Adipocyte (in vitro differentiated cells): ENCODE results near the gene RIPK1.
"Not testable (repeated sequence)": the region's sequence is repeated elsewhere in the genome, so short reads cannot be mapped to it uniquely, and the experiment has no call there.

ENCODE experiments used
- DNase-seq: peaks from one replicate; pipeline ENCODE4 v3.0.0-alpha.2; 2015; ENCODE audit warnings: low read depth
- H3K27me3 ChIP-seq: replicated peaks from 2 replicates; pipeline ENCODE4 v1.7.0; 2013; ENCODE audit warnings: mild to moderate bottlenecking, low read length, moderate library complexity; ENCODE audit not compliant: control insufficient read depth, insufficient read depth
- H3K36me3 ChIP-seq: 2 replicates; pipeline ENCODE4 v1.7.0; 2013; ENCODE audit warnings: low read length, mild to moderate bottlenecking, moderate library complexity; ENCODE audit not compliant: control insufficient read depth, insufficient read depth, severe bottlenecking
- H3K4me1 ChIP-seq: 2 replicates; pipeline ENCODE4 v1.7.0; 2013; ENCODE audit warnings: mild to moderate bottlenecking, low read length, moderate library complexity; ENCODE audit not compliant: control insufficient read depth, insufficient read depth
- H3K4me3 ChIP-seq: 2 replicates; pipeline ENCODE4 v1.7.0; 2013; ENCODE audit warnings: mild to moderate bottlenecking, low read length, moderate library complexity
- H3K9ac ChIP-seq: 2 replicates; pipeline ENCODE4 v1.7.0; 2013; ENCODE audit warnings: mild to moderate bottlenecking, low read length, moderate library complexity
- H3K9me3 ChIP-seq: 2 replicates; pipeline ENCODE4 v1.7.0; 2013; ENCODE audit warnings: mild to moderate bottlenecking, low read length, moderate library complexity; ENCODE audit not compliant: control insufficient read depth

The RIPK1 gene

GRCh38 chr6:3063733-3064700, 4.3 kb upstream of the RIPK1 start:
- peaks cover 7% of the 10 kb centered on the region for H3K4me1 ChIP-seq
- peak; percentile 96 for DNase-seq
- H3K4me3 ChIP-seq, result peak overlapping the region; percentile 93
- H3K9ac ChIP-seq, result peak overlapping the region; percentile 90
- no peaks in the 10 kb centered on the region for H3K9me3 ChIP-seq
- no peaks in the 10 kb centered on the region for H3K27me3 ChIP-seq
- H3K36me3 ChIP-seq, result no peaks in the 10 kb centered on the region

GRCh38 chr6:3071568-3071967, 3.3 kb downstream of the RIPK1 start:
- H3K4me1 ChIP-seq, result peaks cover 46% of the 10 kb centered on the region
- H3K4me3 ChIP-seq, result no peak overlapping the region
- no peak overlapping the region for H3K9ac ChIP-seq
- H3K36me3 ChIP-seq, result peaks cover 15% of the 10 kb centered on the region
- DNase-seq, result no peak
- H3K9me3 ChIP-seq, result no peaks in the 10 kb centered on the region
- H3K27me3 ChIP-seq, result no peaks in the 10 kb centered on the region

DNA sequence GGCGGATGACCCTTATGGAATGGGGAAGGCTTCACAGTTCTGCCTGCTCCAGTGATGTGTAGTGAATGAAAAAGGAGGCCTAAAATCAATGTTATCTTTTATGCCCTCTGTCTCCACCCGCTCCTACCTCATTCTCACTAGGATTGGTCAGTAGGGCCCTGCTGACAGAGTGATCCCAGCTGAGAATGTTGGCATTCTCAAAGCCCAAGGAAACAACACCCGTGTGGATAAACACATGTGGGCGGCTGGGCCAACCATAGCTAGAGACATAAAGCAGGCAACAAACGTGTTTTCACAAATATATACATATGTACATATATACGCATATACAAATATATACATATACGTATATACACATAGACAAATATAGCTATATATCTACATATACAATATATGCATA, 4.5 kb downstream of the RIPK1 start:
- Histone ChIP-seq H3K9me3 (no peaks in the 10 kb centered on the region), H3K4me3 (no peak overlapping the region), H3K27me3 (no peaks in the 10 kb centered on the region), H3K9ac (no peak overlapping the region), H3K4me1 (peaks cover 43% of the 10 kb centered on the region), H3K36me3 (peaks cover 24% of the 10 kb centered on the region)
- no peak for DNase-seq

GRCh38 chr6:3073382-3073781, 5.1 kb downstream of the RIPK1 start:
- H3K4me3 ChIP-seq, result no peak overlapping the region
- H3K9ac ChIP-seq, result no peak overlapping the region
- no peaks in the 10 kb centered on the region for H3K9me3 ChIP-seq
- peaks cover 43% of the 10 kb centered on the region for H3K4me1 ChIP-seq
- DNase-seq, result no peak
- peaks cover 30% of the 10 kb centered on the region for H3K36me3 ChIP-seq
- no peaks in the 10 kb centered on the region for H3K27me3 ChIP-seq

- Histone ChIP-seq H3K9ac (peak overlapping the region; percentile 35), H3K4me1 (peaks cover 30% of the 10 kb centered on the region), H3K4me3 (no peak overlapping the region), H3K36me3 (peaks cover 54% of the 10 kb centered on the region), H3K9me3 (no peaks in the 10 kb centered on the region), H3K27me3 (no peaks in the 10 kb centered on the region)
- no peak for DNase-seq
Measured at GRCh38 chr6:3075772-3076113, 7.4 kb downstream of the RIPK1 start.

DNA sequence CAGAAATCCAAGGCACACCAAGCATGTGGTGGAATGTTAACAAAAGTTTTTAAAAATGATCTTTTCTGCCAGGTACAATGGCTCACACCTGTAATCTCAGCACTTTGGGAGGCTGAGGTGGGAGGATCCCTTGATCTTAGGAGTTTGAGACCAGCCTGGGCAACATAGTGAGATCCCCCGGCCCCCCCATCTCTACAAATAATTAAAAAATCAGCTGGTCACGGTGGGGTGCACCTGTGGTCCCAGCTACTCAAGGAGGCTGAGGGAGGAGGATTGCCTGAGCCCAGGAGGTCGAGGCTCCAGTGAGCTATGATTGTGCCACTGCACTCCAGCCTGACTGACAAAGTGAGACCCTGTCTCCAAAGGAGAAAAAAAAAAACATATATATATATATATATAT, 8.0 kb downstream of the RIPK1 start:
- no peak for DNase-seq
- H3K27me3 ChIP-seq, result no peaks in the 10 kb centered on the region
- H3K36me3 ChIP-seq, result peaks cover 59% of the 10 kb centered on the region
- H3K9ac ChIP-seq, result no peak overlapping the region
- H3K4me3 ChIP-seq, result no peak overlapping the region
- H3K9me3 ChIP-seq, result no peaks in the 10 kb centered on the region
- H3K4me1 ChIP-seq, result peaks cover 25% of the 10 kb centered on the region

- H3K4me1 ChIP-seq, result peaks cover 16% of the 10 kb centered on the region
- no peaks in the 10 kb centered on the region for H3K9me3 ChIP-seq
- no peaks in the 10 kb centered on the region for H3K27me3 ChIP-seq
- no peak overlapping the region for H3K9ac ChIP-seq
- H3K4me3 ChIP-seq, result no peak overlapping the region
- no peak for DNase-seq
- H3K36me3 ChIP-seq, result peaks cover 63% of the 10 kb centered on the region
Measured at GRCh38 chr6:3077430-3077829, 9.1 kb downstream of the RIPK1 start.

GRCh38 chr6:3078952-3079351, 10.7 kb downstream of the RIPK1 start:
- H3K4me3 ChIP-seq, H3K9me3 ChIP-seq, DNase-seq, H3K9ac ChIP-seq, H3K27me3 ChIP-seq: not testable (repeated sequence)
- Histone ChIP-seq H3K4me1 (peaks cover 11% of the 10 kb centered on the region), H3K36me3 (peaks cover 73% of the 10 kb centered on the region)

DNA sequence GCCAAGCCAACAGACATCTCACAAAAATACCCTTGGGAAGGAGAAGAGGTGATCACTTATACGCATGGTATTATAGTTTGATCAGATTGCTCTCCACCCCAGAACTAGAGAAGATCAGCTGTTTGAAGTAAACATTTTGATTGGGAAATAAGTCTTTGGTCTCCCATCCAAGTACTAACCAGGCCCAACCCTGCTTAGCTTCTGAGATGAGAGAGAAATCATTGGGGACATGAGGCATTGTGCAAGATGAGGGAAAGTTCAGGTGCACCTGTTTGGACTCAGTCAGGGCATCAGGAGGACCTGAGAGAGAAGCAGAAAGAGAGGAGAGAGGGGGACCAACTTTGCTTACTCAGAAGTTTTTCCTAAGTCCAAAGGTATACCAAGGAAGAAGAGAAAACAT, 11.4 kb downstream of the RIPK1 start:
- DNase-seq, result no peak
- Histone ChIP-seq H3K36me3 (peaks cover 77% of the 10 kb centered on the region), H3K9me3 (no peaks in the 10 kb centered on the region), H3K4me3 (no peak overlapping the region), H3K27me3 (no peaks in the 10 kb centered on the region), H3K4me1 (peaks cover 11% of the 10 kb centered on the region), H3K9ac (no peak overlapping the region)

DNA sequence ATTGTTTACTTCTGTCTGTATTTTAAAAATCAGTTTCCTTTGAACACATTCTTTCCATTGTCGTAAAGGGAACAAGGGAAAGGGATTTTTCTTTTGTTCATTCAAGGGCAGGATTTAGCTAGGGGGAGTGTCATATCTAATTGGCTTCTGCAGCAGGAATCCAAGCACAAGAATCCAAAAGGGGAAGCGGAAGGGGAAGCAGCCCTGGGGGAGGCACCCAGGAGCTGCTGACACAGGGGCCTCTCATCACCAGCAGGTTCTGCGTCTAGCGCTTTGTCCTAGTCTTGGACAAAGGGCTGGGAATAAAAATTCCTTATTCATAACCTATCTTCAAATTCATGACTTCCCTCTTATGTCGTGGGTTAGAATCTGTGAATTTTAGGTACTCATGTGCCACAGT, 13.7 kb downstream of the RIPK1 start:
- H3K4me1 ChIP-seq, result no peaks in the 10 kb centered on the region
- peaks cover 98% of the 10 kb centered on the region for H3K36me3 ChIP-seq
- no peak overlapping the region for H3K4me3 ChIP-seq
- no peak for DNase-seq
- no peak overlapping the region for H3K9ac ChIP-seq
- H3K27me3 ChIP-seq, result no peaks in the 10 kb centered on the region
- H3K9me3 ChIP-seq, result no peaks in the 10 kb centered on the region

DNA sequence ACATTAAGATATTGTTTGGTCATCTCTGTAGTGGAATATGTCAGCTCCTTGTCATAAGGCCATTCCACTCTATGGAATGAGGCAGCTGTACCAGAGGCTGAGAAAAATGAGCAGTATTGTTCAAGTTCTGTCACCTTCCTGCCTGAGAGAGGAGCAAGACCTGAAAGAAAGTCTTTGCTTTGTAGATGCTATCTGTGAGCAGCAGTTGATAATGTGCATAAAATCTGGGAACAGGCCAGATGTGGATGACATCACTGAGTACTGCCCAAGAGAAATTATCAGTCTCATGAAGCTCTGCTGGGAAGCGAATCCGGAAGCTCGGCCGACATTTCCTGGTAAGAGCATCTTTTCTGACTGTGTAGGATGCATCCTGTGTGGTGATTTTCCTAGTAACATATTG, 16.8 kb downstream of the RIPK1 start:
- H3K9me3 ChIP-seq, result no peaks in the 10 kb centered on the region
- no peak overlapping the region for H3K9ac ChIP-seq
- H3K4me1 ChIP-seq, result peaks cover 9% of the 10 kb centered on the region
- no peak for DNase-seq
- H3K27me3 ChIP-seq, result no peaks in the 10 kb centered on the region
- H3K4me3 ChIP-seq, result no peak overlapping the region
- peaks cover 82% of the 10 kb centered on the region for H3K36me3 ChIP-seq
